ENCODE measurements around the gene TMEM117.

Gene TMEM117

GRCh38 chr12:43835656-43836474 lies at the start of gene TMEM117:
TMEM117 (plus strand) TSS chr12:43836081.
- DNase-seq (ENCODE audit: low spot score): peak; percentile 42

GRCh38 chr12:43786899-43787693 lies 48.8 kb upstream of the TMEM117 start:
- DNase-seq (ENCODE audit: low spot score): no peak

GRCh38 chr12:43789941-43790340 lies 45.9 kb upstream of the TMEM117 start:
- DNase-seq (ENCODE audit: low spot score): no peak

- no peak for DNase-seq (ENCODE audit: low spot score)
Observed at GRCh38 chr12:43795716-43796280, 40.1 kb upstream of the TMEM117 start.

GRCh38 chr12:43797561-43798217 lies 38.2 kb upstream of the TMEM117 start:
- no peak for DNase-seq (ENCODE audit: low spot score)

- DNase-seq (ENCODE audit: low spot score): peak; percentile 16
Observed at GRCh38 chr12:43805149-43805859, 30.6 kb upstream of the TMEM117 start.

GRCh38 chr12:43805860-43806736 lies 29.8 kb upstream of the TMEM117 start, which contains the start of gene TWF1:
TWF1 (minus strand) TSS chr12:43806317; CDS start chr12:43806245, 72 bp downstream.
- peak; percentile 83 for DNase-seq (ENCODE audit: low spot score)

GRCh38 chr12:43806737-43807072 lies 29.2 kb upstream of the TMEM117 start:
- DNase-seq (ENCODE audit: low spot score): no peak

- no peak for DNase-seq (ENCODE audit: low spot score)
Observed at GRCh38 chr12:43807386-43807785, 28.5 kb upstream of the TMEM117 start.

GRCh38 chr12:43812057-43812456 lies 23.8 kb upstream of the TMEM117 start:
- DNase-seq (ENCODE audit: low spot score): no peak

- DNase-seq (ENCODE audit: low spot score): no peak
Observed at GRCh38 chr12:43812926-43813325, 23.0 kb upstream of the TMEM117 start.

- no peak for DNase-seq (ENCODE audit: low spot score)
Observed at GRCh38 chr12:43815416-43815815, 20.5 kb upstream of the TMEM117 start.

GRCh38 chr12:43816168-43816567 lies 19.7 kb upstream of the TMEM117 start:
- DNase-seq (ENCODE audit: low spot score): no peak

- no peak for DNase-seq (ENCODE audit: low spot score)
Observed at GRCh38 chr12:43824207-43824775, 11.6 kb upstream of the TMEM117 start.

- no peak for DNase-seq (ENCODE audit: low spot score)
Observed at GRCh38 chr12:43826681-43827080, 9.2 kb upstream of the TMEM117 start.

GRCh38 chr12:43827093-43827492 lies 8.8 kb upstream of the TMEM117 start:
- DNase-seq (ENCODE audit: low spot score): no peak

GRCh38 chr12:43832463-43833168 lies 3.3 kb upstream of the TMEM117 start:
- DNase-seq (ENCODE audit: low spot score): peak; percentile 11

- no peak for DNase-seq (ENCODE audit: low spot score)
Observed at GRCh38 chr12:43835264-43835655, 621 bp upstream of the TMEM117 start.

- DNase-seq (ENCODE audit: low spot score): no peak
Observed at GRCh38 chr12:43836475-43836989, 651 bp downstream of the TMEM117 start.
